T-helper 1 cell treated with Interleukin-12 subunit alpha and Interleukin-12 subunit beta and Interleukin-4 antibody, amounts not matched to agents 30 μg/mL and 1 μg/mL, for 36 hours (primary cell): ENCODE measurements around the gene REXO1.
"Not testable (repeated sequence)": the region's sequence is repeated elsewhere in the genome, so short reads cannot be mapped to it uniquely, and the experiment has no call there.

Experiments
- H3K27ac Mint-ChIP-seq: one replicate; pipeline ENCODE4 v1.8.0; 2021; ENCODE audit warnings: mild to moderate bottlenecking, mixed read lengths
- H3K27me3 Mint-ChIP-seq: one replicate; pipeline ENCODE4 v1.8.0; 2021; ENCODE audit warnings: low read depth, mixed read lengths
- H3K36me3 Mint-ChIP-seq: one replicate; pipeline ENCODE4 v1.8.0; 2021; ENCODE audit warnings: low read depth, mixed read lengths
- H3K4me1 Mint-ChIP-seq: one replicate; pipeline ENCODE4 v1.8.0; 2021; ENCODE audit warnings: low read depth, mixed read lengths
- H3K4me3 Mint-ChIP-seq: one replicate; pipeline ENCODE4 v1.8.0; 2021; ENCODE audit warnings: mild to moderate bottlenecking, moderate library complexity, mixed read lengths
- H3K9me3 Mint-ChIP-seq: one replicate; pipeline ENCODE4 v1.8.0; 2021; ENCODE audit warnings: mixed read lengths

The REXO1 gene, protein sequence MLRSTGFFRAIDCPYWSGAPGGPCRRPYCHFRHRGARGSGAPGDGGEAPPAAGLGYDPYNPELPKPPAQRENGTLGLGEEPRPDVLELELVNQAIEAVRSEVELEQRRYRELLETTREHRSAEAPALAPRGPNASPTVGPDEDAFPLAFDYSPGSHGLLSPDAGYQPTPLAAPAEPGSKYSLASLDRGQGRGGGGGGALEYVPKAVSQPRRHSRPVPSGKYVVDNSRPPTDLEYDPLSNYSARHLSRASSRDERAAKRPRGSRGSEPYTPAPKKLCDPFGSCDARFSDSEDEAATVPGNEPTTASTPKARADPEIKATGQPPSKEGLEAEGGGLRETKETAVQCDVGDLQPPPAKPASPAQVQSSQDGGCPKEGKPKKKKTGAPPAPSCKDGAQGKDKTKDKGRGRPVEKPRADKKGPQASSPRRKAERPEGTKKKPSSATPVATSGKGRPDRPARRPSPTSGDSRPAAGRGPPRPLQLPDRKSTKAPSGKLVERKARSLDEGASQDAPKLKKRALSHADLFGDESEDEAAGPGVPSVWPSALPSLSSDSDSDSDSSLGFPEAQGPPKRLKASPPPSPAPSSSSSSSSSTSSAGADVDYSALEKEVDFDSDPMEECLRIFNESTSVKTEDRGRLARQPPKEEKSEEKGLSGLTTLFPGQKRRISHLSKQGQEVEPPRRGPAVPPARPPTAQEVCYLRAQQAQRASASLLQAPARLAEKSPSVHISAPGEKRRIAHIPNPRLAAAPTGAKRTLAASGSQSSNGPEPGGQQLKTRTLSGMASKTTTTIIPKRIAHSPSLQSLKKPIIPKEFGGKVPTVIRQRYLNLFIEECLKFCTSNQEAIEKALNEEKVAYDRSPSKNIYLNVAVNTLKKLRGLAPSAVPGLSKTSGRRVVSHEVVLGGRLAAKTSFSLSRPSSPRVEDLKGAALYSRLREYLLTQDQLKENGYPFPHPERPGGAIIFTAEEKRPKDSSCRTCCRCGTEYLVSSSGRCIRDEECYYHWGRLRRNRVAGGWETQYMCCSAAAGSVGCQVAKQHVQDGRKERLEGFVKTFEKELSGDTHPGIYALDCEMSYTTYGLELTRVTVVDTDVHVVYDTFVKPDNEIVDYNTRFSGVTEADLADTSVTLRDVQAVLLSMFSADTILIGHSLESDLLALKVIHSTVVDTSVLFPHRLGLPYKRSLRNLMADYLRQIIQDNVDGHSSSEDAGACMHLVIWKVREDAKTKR

GRCh38 chr19:1848399-1849131 is at the start of gene REXO1:
REXO1 (minus strand) TSS chr19:1848483; CDS start chr19:1848358, 125 bp downstream.
- Mint-ChIP-seq H3K27me3 (no peaks in the 10 kb centered on the region), H3K9me3 (no peaks in the 10 kb centered on the region), H3K4me1 (peaks cover 38% of the 10 kb centered on the region), H3K27ac (peak within 1 kb of the TSS; percentile 92), H3K36me3 (peaks cover 9% of the 10 kb centered on the region), H3K4me3 (peak within 1 kb of the TSS; percentile 93)

- H3K4me3 Mint-ChIP-seq = peak overlapping the region; percentile 80
- H3K27ac Mint-ChIP-seq = peak overlapping the region; percentile 93
- H3K36me3 Mint-ChIP-seq = no peaks in the 10 kb centered on the region
- H3K4me1 Mint-ChIP-seq = peaks cover 17% of the 10 kb centered on the region
- H3K9me3 Mint-ChIP-seq = no peaks in the 10 kb centered on the region
- H3K27me3 Mint-ChIP-seq = no peaks in the 10 kb centered on the region
These were observed 48.2 kb upstream of the REXO1 start for GRCh38 chr19:1896508-1896907.

- H3K27ac Mint-ChIP-seq = peak overlapping the region; percentile 26
- H3K4me3 Mint-ChIP-seq = peak overlapping the region; percentile 40
- H3K9me3 Mint-ChIP-seq = no peaks in the 10 kb centered on the region
- no peaks in the 10 kb centered on the region for H3K27me3 Mint-ChIP-seq
- H3K36me3 Mint-ChIP-seq = no peaks in the 10 kb centered on the region
- peaks cover 21% of the 10 kb centered on the region for H3K4me1 Mint-ChIP-seq
These were observed 45.5 kb upstream of the REXO1 start for GRCh38 chr19:1893791-1894190.

DNA sequence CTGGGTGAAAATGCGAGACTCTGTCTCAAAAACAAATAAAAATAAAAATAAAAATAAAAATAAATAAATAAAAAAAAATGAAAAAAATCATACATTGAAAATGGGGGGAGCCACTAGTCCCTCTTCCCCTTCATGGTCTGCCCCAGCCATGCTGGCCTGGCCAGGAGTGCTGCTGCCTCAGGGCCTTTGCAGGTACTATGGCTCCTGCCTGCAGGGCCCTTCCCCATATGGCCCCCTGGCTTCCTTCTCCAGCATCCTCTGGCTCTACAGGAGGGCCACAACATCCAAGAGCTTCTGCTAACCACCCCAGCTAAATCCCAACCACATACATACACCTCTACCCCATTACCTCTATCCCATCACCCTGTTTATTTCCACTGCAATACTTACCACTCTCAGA is 41.6 kb upstream of the REXO1 start:
- Mint-ChIP-seq H3K27me3 (no peaks in the 10 kb centered on the region), H3K36me3 (no peaks in the 10 kb centered on the region), H3K4me1 (peaks cover 9% of the 10 kb centered on the region), H3K9me3 (no peaks in the 10 kb centered on the region), H3K27ac (no peak overlapping the region), H3K4me3 (no peak overlapping the region)

- Mint-ChIP-seq H3K4me3 (no peak overlapping the region), H3K27ac (no peak overlapping the region), H3K4me1 (peaks cover 16% of the 10 kb centered on the region), H3K27me3 (no peaks in the 10 kb centered on the region), H3K9me3 (no peaks in the 10 kb centered on the region), H3K36me3 (peaks cover 10% of the 10 kb centered on the region)
These were observed 40.1 kb upstream of the REXO1 start for GRCh38 chr19:1888385-1888784.

GRCh38 chr19:1886360-1886759 is 38.1 kb upstream of the REXO1 start:
- not testable (repeated sequence) for H3K27ac Mint-ChIP-seq, H3K9me3 Mint-ChIP-seq, H3K27me3 Mint-ChIP-seq, H3K4me3 Mint-ChIP-seq
- Mint-ChIP-seq H3K36me3 (peaks cover 20% of the 10 kb centered on the region), H3K4me1 (peaks cover 30% of the 10 kb centered on the region)

DNA sequence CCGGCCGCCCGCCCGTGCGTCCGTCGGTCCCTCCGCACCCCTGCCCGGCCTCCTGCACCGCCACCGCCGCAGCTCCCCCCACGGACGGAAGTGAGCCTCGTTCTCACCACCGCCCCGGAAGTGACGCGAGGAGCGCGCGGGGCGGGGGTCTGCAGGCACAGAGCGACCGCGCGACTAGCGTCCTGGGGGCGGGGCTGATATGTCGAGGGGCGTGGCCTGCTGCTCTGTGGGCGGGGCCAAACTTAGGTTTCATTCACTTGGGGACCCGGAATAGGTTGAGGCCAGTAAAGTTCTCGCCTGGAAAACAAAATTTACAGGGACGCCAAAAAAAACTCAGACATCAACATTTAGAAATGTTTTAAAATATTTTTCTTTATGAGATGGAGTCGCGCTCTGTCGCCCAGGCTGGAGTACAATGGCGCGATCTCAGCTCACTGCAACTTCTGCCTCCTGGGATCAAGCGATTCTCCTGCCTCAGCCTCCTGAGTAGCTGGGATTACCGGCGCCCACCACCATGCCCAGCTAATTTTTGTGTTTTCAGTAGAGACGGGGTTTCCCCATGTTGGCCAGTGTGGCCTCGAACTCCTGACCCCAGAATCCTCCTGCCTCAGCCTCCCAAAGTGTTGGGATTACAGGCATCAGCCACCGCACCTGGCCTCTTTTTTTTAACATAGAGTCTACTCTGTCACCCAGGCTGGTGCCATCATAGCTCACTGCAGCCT is 37.3 kb upstream of the REXO1 start, which contains the start of gene ABHD17A:
TSS of gene ABHD17A (minus strand) at position 99 of the 722 bp plus-strand sequence. CDS start 3,930 bp downstream, outside the sequence.
- not testable (repeated sequence) for H3K27me3 Mint-ChIP-seq, H3K9me3 Mint-ChIP-seq
- Mint-ChIP-seq H3K27ac (peak within 1 kb of the TSS; percentile 97), H3K4me3 (peak within 1 kb of the TSS; percentile 98), H3K4me1 (peaks cover 30% of the 10 kb centered on the region), H3K36me3 (peaks cover 20% of the 10 kb centered on the region)

GRCh38 chr19:1884719-1885334 is 36.5 kb upstream of the REXO1 start:
- Mint-ChIP-seq H3K36me3 (peaks cover 20% of the 10 kb centered on the region), H3K27ac (peak overlapping the region; percentile 97), H3K4me3 (peak overlapping the region; percentile 98), H3K9me3 (no peaks in the 10 kb centered on the region), H3K27me3 (no peaks in the 10 kb centered on the region), H3K4me1 (peaks cover 29% of the 10 kb centered on the region)

DNA sequence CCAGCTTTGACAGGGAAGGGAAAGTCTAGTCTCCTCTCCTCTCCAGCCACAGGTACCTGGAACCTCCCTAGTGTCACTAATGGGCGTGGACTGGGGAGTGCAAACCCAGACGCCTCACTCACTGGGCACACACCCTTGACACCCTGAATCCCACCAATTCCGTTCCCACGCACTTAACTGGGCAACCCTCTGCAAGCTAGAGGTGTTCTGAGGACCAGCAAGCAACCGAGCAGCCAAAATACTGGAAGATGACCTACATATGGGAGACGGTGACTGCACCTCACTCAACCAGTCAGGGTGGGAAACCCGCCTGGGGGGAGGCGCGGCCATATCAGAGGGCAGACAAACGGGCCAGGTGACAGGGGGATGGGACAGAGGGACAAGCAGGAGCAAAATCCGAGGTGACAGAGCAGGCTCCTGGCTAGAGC is 36.0 kb upstream of the REXO1 start:
- Mint-ChIP-seq H3K36me3 (peaks cover 20% of the 10 kb centered on the region), H3K9me3 (no peaks in the 10 kb centered on the region), H3K4me3 (peak overlapping the region; percentile 98), H3K27ac (peak overlapping the region; percentile 97), H3K4me1 (peaks cover 29% of the 10 kb centered on the region), H3K27me3 (no peaks in the 10 kb centered on the region)

DNA sequence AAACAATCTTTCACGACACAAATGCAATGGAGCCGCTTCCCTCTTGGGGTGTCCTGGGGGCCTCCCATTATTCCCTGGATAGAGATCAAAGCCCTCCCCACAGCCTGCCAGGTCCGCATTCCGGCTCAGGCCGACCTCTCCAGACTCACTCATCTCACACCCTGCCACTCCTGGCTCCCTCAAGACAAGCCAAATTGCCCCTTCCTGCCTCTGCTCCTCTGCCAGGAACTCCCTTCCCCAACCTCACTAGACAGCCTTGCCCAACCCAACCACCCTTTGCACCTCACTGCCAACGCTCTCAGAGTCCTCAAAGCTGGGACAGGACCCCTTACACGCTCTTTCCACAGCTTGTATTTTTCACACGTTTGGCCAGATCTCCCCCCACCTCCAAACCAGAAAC is 35.5 kb upstream of the REXO1 start:
- no peaks in the 10 kb centered on the region for H3K27me3 Mint-ChIP-seq
- peak overlapping the region; percentile 98 for H3K4me3 Mint-ChIP-seq
- H3K9me3 Mint-ChIP-seq = no peaks in the 10 kb centered on the region
- H3K36me3 Mint-ChIP-seq = peaks cover 20% of the 10 kb centered on the region
- peaks cover 29% of the 10 kb centered on the region for H3K4me1 Mint-ChIP-seq
- peak overlapping the region; percentile 97 for H3K27ac Mint-ChIP-seq

DNA sequence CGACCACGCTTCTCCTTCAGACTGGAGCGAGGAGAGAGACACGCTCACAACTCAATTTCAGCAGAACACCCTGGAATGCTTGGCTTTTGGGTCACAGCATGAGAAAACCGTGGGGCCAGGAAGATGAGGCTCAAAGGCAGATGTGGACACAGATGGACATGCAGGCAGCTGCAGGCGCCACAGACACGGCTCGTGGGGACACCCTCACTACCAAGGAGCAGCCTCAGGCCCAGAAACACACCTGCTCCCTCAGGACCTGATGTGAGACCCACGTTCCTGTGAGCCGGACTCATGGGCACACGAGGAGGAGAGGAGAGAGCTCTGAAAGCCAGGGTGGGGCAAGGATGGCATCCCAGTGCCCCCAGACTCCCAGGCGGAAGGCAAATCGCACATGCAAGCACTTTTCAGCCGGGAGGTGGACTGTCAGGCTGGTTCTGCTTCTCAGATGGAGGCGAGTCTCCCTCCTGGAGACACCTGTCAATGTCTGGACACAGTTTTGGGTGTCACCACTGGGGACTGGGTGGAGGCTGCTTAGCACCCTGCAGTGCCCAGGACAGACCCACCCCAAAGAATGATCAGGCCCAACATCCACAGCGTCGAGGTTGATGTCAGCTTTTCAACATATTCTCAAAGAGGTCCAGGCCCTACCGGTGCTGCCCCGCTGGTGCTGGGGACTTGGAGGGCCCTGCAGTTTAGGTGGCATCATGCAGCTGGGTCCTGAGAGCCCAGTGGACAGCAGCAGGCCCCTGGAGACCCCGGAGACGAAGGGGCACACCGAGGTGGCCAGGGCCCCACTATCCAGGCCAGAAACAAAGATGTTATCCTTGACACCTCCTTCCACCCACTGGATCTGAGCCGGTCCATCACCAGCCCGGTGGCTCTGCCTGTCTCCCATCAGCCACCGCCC is 34.8 kb upstream of the REXO1 start:
- Mint-ChIP-seq H3K4me3 (peak overlapping the region; percentile 98), H3K9me3 (no peaks in the 10 kb centered on the region), H3K36me3 (peaks cover 23% of the 10 kb centered on the region), H3K27me3 (no peaks in the 10 kb centered on the region), H3K4me1 (peaks cover 29% of the 10 kb centered on the region), H3K27ac (peak overlapping the region; percentile 97)

DNA sequence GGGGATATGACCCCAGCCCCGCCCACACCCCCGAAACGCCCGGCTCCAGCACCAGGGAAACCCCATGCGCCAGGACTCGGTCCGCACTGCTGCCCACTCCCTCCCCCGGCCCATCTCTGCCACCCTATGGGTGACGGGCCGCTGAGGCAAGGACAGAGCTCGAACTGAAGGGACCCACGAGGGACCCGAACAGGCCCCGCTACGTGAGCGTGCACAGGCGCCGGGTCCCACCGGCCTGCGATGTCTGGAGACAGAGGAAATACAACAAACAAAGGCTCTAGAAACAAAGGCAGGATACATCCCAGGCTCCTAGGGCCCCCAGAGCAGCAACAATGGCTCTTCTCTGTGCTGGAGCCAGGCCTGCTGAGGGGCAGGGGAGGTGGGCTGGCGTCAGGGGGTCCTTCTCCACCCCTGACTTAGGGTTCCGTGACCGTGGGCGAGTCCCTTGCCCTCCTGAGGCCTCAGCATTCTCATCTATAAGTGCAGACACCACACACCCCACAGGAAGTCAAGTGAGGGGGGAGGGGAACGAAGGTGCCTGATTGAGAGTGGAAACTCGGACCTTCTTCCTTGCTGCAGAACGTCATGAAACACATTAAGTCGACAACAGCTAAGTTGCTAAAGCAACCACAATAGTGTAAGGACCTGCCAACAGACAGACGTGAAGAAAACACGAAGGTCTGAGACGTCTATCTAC is 34.0 kb upstream of the REXO1 start:
- Mint-ChIP-seq H3K4me3 (peak overlapping the region; percentile 98), H3K9me3 (no peaks in the 10 kb centered on the region), H3K4me1 (peaks cover 25% of the 10 kb centered on the region), H3K27ac (peak overlapping the region; percentile 97), H3K27me3 (no peaks in the 10 kb centered on the region), H3K36me3 (peaks cover 23% of the 10 kb centered on the region)
